Activated CD8-positive, alpha-beta T cell treated with anti-CD3 and anti-CD28 coated beads for 36 hours (primary cell): ENCODE data around the gene DLG2. TPM values are rescaled to one million over a fixed set of nuclear protein-coding genes. Genes with fewer than 3 reads are reported as not detected.
"Not testable (repeated sequence)": the region's sequence is repeated elsewhere in the genome, so short reads cannot be mapped to it uniquely, and the experiment has no call there.

Experiments used
- ATAC-seq: fragments of 200-7000 bp; cut with Tn5 transposase; one replicate; pipeline ENCODE4 v1.10.0; 2021; ENCODE audit warnings: mild to moderate bottlenecking, moderate library complexity
- CTCF ChIA-PET: fragments of 350-600 bp; sonication (Branson Sonifier 250); formaldehyde crosslinking; loops from one replicate; lab custom pipeline; 2021; ENCODE audit warnings: antibody characterized with exemption; lab: Charles Lee
- POLR2A ChIA-PET: fragments of 350-600 bp; sonication (Branson Sonifier 250); formaldehyde crosslinking; loops from one replicate; lab custom pipeline; 2021; ENCODE audit warnings: antibody characterized with exemption; lab: Charles Lee
- DNase-seq: peaks from one replicate; pipeline ENCODE4 v3.0.0-alpha.2; 2020
- H3K27ac Mint-ChIP-seq: one replicate; pipeline ENCODE4 v1.8.0; 2021; ENCODE audit warnings: mild to moderate bottlenecking, mixed read lengths
- H3K27me3 Mint-ChIP-seq: one replicate; pipeline ENCODE4 v1.8.0; 2021; ENCODE audit warnings: mixed read lengths
- H3K36me3 Mint-ChIP-seq: one replicate; pipeline ENCODE4 v1.8.0; 2021; ENCODE audit warnings: low read depth, mixed read lengths
- H3K4me1 Mint-ChIP-seq: one replicate; pipeline ENCODE4 v1.8.0; 2021; ENCODE audit warnings: low read depth, mixed read lengths
- H3K4me3 Mint-ChIP-seq: one replicate; pipeline ENCODE4 v1.8.0; 2021; ENCODE audit warnings: mild to moderate bottlenecking, moderate library complexity, mixed read lengths
- H3K9me3 Mint-ChIP-seq: one replicate; pipeline ENCODE4 v1.8.0; 2021; ENCODE audit warnings: mixed read lengths
- CTCF ChIP-seq: fragments of 200-600 bp; IDR thresholded peaks from one replicate; pipeline ENCODE4 v1.8.0; 2022; ENCODE audit warnings: antibody characterized with exemption, mild to moderate bottlenecking
- intact Hi-C: fragments of 100-400 bp; cut with micrococcal nuclease; formaldehyde crosslinking; loops from one replicate; pipeline ENCODE4 v1.10.0; 2022
- total RNA-seq, 2 experiments: library from RNA; stranded (reverse); gene quantifications; one replicate each; pipeline ENCODE4 v1.2.3, GENCODE V29; 2021

The DLG2 gene
- total RNA-seq, 2 experiments from 2014 or later: 2.2 to 2.6 TPM

- Mint-ChIP-seq H3K9me3 (no peaks in the 10 kb centered on the region), H3K27me3 (no peaks in the 10 kb centered on the region), H3K4me1 (peaks cover 41% of the 10 kb centered on the region), H3K27ac (peak overlapping the region; percentile 97), H3K36me3 (peaks cover 54% of the 10 kb centered on the region), H3K4me3 (peak overlapping the region; percentile 99)
- POLR2A ChIA-PET: interaction anchor here (1.0 to 4.3 kb wide), 12 partner anchors 9 to 154 kb away, joined by 3 to 38 read pairs (median 5); partner anchors contain the start of genes DLG2, TMEM126A and TMEM126B
- CTCF ChIA-PET: interaction anchor here (0.6 to 2.1 kb wide), 6 partner anchors 14 to 192 kb away, joined by 3 to 7 read pairs (median 3); partner anchors contain the start of genes CCDC83, TMEM126A and TMEM126B
- intact Hi-C loops: loop anchor here (5.0 to 10.0 kb wide), 3 partner anchors 36 to 162 kb away; partner anchors contain the start of genes DLG2 and TMEM126B
- no peak for DNase-seq
- no peak for ATAC-seq
- no peak for TF ChIP-seq CTCF
These were observed 36.1 kb upstream of the DLG2 start for GRCh38 chr11:85663080-85663752.

GRCh38 chr11:85661972-85662664 lies 35.0 kb upstream of the DLG2 start:
- ChIA-PET CTCF (no interaction called here), POLR2A (interaction anchor here (0.7 to 4.3 kb wide), 3 partner anchors 9 to 34 kb away, joined by 3 to 38 read pairs (median 4); partner anchors contain the start of genes DLG2 and TMEM126A)
- H3K4me3 Mint-ChIP-seq: peak overlapping the region; percentile 99
- ATAC-seq (no peak), DNase-seq (no peak)
- H3K4me1 Mint-ChIP-seq: peaks cover 44% of the 10 kb centered on the region
- H3K27ac Mint-ChIP-seq: no peak overlapping the region
- TF ChIP-seq CTCF: no peak
- no peaks in the 10 kb centered on the region for H3K9me3 Mint-ChIP-seq
- peaks cover 58% of the 10 kb centered on the region for H3K36me3 Mint-ChIP-seq
- no peaks in the 10 kb centered on the region for H3K27me3 Mint-ChIP-seq
- intact Hi-C loops: loop anchor here (5.0 to 10.0 kb wide), 3 partner anchors 35 to 163 kb away; partner anchors contain the start of genes DLG2 and TMEM126B

- H3K4me3 Mint-ChIP-seq: no peak overlapping the region
- no peak for TF ChIP-seq CTCF
- POLR2A ChIA-PET: interaction anchor here (2.7 kb wide), 1 partner anchor 11 kb away, joined by 15 read pairs; the partner anchor contains the start of gene TMEM126A
- CTCF ChIA-PET: interaction anchor here (2.1 kb wide), 1 partner anchor 10 kb away, joined by 8 read pairs; the partner anchor contains the start of gene TMEM126A
- H3K4me1 Mint-ChIP-seq: peaks cover 55% of the 10 kb centered on the region
- intact Hi-C loops: no loop called here
- no peak for ATAC-seq
- no peaks in the 10 kb centered on the region for H3K27me3 Mint-ChIP-seq
- no peak overlapping the region for H3K27ac Mint-ChIP-seq
- DNase-seq: no peak
- no peaks in the 10 kb centered on the region for H3K9me3 Mint-ChIP-seq
- peaks cover 61% of the 10 kb centered on the region for H3K36me3 Mint-ChIP-seq
These were observed 31.0 kb upstream of the DLG2 start for GRCh38 chr11:85658180-85658579.

- no peak for TF ChIP-seq CTCF
- no peak overlapping the region for H3K4me3 Mint-ChIP-seq
- intact Hi-C loops: no loop called here
- peak overlapping the region; percentile 74 for H3K27ac Mint-ChIP-seq
- H3K9me3 Mint-ChIP-seq: no peaks in the 10 kb centered on the region
- DNase-seq: no peak
- ATAC-seq: no peak
- no peaks in the 10 kb centered on the region for H3K27me3 Mint-ChIP-seq
- ChIA-PET POLR2A (interaction anchor here (2.7 kb wide), 1 partner anchor 9 kb away, joined by 15 read pairs; the partner anchor contains the start of gene TMEM126A), CTCF (interaction anchor here (1.0 kb wide), 1 partner anchor 9 kb away, joined by 3 read pairs; the partner anchor contains the start of gene TMEM126A)
- H3K4me1 Mint-ChIP-seq: peaks cover 66% of the 10 kb centered on the region
- peaks cover 58% of the 10 kb centered on the region for H3K36me3 Mint-ChIP-seq
These were observed 29.6 kb upstream of the DLG2 start for GRCh38 chr11:85656777-85657176.

GRCh38 chr11:85654343-85654742 lies 27.2 kb upstream of the DLG2 start:
- POLR2A ChIA-PET: interaction anchor here (1.2 to 2.2 kb wide), 2 partner anchors 9 to 28 kb away, joined by 3 to 14 read pairs; no protein-coding TSS in a partner anchor
- intact Hi-C loops, DNase-seq, H3K27me3 Mint-ChIP-seq, H3K27ac Mint-ChIP-seq, H3K9me3 Mint-ChIP-seq, ATAC-seq, H3K4me3 Mint-ChIP-seq, CTCF ChIA-PET: not testable (repeated sequence)
- peaks cover 48% of the 10 kb centered on the region for H3K36me3 Mint-ChIP-seq
- peaks cover 64% of the 10 kb centered on the region for H3K4me1 Mint-ChIP-seq
